HG03066 (cell line): Measurements from ENCODE around the gene ZDHHC14.

ENCODE experiments used
- ATAC-seq: cut with Tn5 transposase; IDR thresholded peaks from one replicate; pipeline ENCODE4 v1.9.1; 2021; ENCODE audit warnings: low read depth; ENCODE audit not compliant: unreplicated experiment

ZDHHC14 gene

GRCh38 chr6:157669323-157669722 lies 288.3 kb downstream of the ZDHHC14 start:
- no peak for ATAC-seq

GRCh38 chr6:157669747-157670216 lies 288.8 kb downstream of the ZDHHC14 start:
- no peak for ATAC-seq

GRCh38 chr6:157670466-157671186 lies 289.6 kb downstream of the ZDHHC14 start:
- ATAC-seq = no peak

GRCh38 chr6:157672726-157673412 lies 291.9 kb downstream of the ZDHHC14 start:
- ATAC-seq = no peak

GRCh38 chr6:157673596-157673995 lies 292.6 kb downstream of the ZDHHC14 start:
- ATAC-seq = no peak

- ATAC-seq = no peak
Observed at GRCh38 chr6:157674061-157674460, 293.1 kb downstream of the ZDHHC14 start.

DNA sequence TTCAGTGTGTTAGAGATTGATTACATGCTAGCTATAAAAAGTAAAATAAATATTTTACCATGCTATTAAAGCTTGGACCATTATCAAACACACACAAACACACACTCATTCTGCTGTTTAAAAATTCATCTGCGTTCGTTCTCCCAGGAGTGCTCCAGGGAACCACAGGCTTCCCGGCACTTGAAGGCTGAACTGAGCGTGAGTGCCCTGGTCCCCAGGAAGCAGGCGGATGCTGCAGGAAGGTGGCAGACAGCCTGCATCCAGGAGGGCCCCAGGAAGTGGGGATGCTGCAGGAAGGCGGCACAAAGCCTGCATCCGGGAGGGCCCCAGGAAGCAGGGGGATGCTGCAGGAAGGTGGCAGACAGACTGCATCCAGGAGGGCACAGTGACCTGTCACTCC lies 294.8 kb downstream of the ZDHHC14 start:
- no peak for ATAC-seq

- ATAC-seq = no peak
Observed at GRCh38 chr6:157676241-157676640, 295.3 kb downstream of the ZDHHC14 start.

GRCh38 chr6:157677235-157677634 lies 296.2 kb downstream of the ZDHHC14 start:
- no peak for ATAC-seq

- ATAC-seq = no peak
Observed at GRCh38 chr6:157679605-157680580, 298.9 kb downstream of the ZDHHC14 start.

GRCh38 chr6:157681041-157681650 lies 300.2 kb downstream of the ZDHHC14 start:
- no peak for ATAC-seq

GRCh38 chr6:157682856-157683481 lies 302.0 kb downstream of the ZDHHC14 start:
- ATAC-seq = no peak

GRCh38 chr6:157683707-157684106 lies 302.7 kb downstream of the ZDHHC14 start:
- ATAC-seq = no peak

DNA sequence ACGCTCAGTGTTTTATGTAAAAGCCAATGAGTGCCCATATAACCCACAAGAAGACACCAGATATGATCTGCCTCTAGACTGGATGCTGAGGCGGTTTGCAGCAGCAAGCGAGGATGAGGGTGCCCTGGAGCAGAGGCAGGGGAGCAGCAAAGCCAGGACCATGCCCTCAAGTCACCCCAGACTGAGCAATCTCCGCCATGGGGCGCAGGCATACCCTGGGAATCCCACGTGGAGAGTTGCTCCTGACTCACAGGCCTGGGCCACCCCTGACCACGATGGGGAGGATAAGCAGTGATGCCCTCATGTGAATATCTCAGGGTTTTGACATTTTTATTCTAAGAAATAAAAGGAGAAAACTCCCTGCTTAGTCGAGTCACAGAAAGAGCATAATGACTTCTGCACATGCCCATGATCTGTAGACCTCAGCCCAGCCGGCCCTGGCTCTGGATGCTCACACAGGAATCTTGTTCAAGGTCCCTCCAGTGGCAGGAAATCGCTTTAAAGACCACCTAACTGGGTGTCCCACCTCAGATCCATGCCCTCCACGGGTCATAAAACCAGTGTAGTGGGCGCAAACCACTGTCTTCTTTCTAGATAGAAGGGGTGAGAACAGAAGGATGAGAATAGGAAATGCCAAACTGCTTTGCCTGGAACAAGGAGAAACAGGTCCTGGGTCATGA lies 303.8 kb downstream of the ZDHHC14 start:
- ATAC-seq = no peak

DNA sequence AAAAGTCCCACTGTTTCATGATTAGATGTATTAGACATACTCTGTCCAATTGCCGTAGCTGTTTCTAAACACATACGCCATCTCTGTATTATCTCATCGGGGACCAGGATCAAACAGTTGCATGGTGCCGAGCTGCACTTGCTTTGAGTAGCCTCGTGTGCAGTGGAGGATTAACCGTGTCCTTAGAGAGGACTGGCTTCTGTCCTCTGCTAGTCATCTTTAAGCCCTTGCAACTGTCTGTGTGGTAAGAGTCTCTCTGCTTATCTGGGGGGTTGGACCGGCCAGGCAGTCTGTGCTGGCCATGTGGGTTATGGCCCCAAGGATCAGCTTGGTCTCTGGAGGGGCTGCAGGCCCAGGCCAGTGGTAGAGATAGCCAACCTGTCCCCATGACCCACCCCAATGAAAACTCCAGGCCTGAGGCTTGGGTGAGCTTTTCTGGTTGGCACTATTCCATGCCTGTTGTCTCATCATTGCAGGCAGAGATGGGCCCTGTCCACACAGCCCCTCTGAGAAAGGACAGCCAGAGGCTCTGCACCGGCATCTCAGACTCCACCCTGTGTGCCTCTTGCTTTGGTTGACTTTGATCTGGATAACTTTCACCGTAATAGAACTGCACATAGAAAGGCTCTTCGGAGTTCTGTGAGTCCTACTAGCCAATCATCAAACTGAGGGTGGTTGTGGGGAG lies 304.7 kb downstream of the ZDHHC14 start:
- ATAC-seq = no peak

DNA sequence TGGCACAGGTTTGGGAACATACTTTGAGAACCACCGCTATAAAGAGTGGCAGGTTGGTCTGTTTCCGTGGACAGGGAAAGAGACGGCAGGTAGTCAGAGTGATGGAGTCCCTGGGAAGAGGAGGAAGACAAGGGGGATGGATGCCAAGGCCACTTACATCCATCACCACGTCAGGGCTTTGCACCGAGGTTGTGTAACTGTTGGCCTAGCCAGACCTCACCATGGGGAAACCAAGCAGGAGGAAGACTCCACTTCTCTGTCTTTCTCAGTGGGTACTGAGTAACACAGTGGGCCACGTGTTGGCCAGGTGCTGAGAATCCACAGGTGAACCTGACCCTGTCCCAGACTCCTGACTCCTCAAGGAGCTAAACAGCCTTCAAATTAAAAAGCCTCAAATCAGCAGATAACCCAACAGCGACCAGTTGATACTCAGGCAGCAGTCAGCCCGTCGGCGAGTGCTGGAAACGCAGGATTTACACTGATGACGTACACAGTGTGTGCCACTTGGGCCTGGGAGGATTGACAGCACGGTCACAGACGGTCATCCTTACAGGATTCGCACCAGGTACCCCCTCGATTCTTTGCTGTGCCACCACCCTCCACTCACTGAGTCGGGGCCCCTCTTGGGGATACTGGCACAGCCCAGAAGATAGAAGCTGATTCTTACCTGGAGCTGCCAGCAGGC lies 307.4 kb downstream of the ZDHHC14 start:
- ATAC-seq = no peak

- ATAC-seq = no peak
Observed at GRCh38 chr6:157688960-157689599, 308.1 kb downstream of the ZDHHC14 start.

DNA sequence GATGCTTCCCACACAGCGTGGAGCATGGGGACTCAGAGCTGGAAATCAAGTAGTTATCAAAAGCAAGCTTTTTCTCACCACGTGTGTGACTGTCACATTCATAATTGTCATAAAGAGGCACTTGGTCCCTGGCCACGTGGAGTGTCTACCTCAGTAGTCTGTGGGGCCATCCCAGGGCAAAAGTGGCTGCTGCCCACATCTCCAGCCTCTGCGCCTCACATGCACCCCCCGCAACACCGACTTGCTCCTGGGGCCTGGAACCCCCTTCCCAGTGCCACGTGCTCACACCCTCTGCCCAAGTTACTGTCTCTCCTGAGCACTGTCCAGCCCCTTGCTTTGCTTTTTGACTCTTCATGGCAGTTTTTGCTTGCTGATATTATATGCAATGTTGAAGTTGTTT lies 308.9 kb downstream of the ZDHHC14 start:
- ATAC-seq = no peak
